Liver (tissue), 9 donors: Measurements from ENCODE around the gene KYNU. TPM values are rescaled to one million over a fixed set of nuclear protein-coding genes. Genes with fewer than 3 reads are reported as not detected.

Experiments
- DNase-seq: peaks from one replicate; pipeline ENCODE4 v3.0.0-alpha.2; 2017; ENCODE audit warnings: low spot score
- H3K27ac ChIP-seq, 2 donors: one replicate each; pipeline ENCODE4 v1.7.0; 2013; ENCODE audit warnings: inconsistent platforms in 2 of 2, low read length in 2 of 2, control low read depth in 1 of 2, low read depth in 1 of 2, mild to moderate bottlenecking in 1 of 2
- H3K27me3 ChIP-seq, 4 donors: one replicate each; pipeline versions ENCODE4 v1.6.1 to v1.7.0; 2013; ENCODE audit warnings: low read length in 3 of 4, inconsistent platforms in 1 of 4, mild to moderate bottlenecking in 1 of 4, moderate library complexity in 1 of 4; ENCODE audit not compliant: control insufficient read depth in 4 of 4, insufficient read depth in 4 of 4
- H3K36me3 ChIP-seq, 4 donors: one replicate each; pipeline versions ENCODE4 v1.6.1 to v1.7.0; 2013; ENCODE audit warnings: low read length in 3 of 4, mild to moderate bottlenecking in 3 of 4, low read depth in 1 of 4, moderate library complexity in 1 of 4; ENCODE audit not compliant: control insufficient read depth in 4 of 4, insufficient read depth in 3 of 4
- H3K4me1 ChIP-seq, 4 donors: one replicate each; pipeline versions ENCODE4 v1.6.1 to v1.7.0; 2013; ENCODE audit warnings: low read length in 3 of 4, mild to moderate bottlenecking in 3 of 4, moderate library complexity in 1 of 4; ENCODE audit not compliant: control insufficient read depth in 4 of 4, insufficient read depth in 4 of 4
- H3K4me3 ChIP-seq, 3 donors: one replicate each; pipeline versions ENCODE4 v1.6.1 to v1.7.0; 2013; ENCODE audit warnings: low read length in 3 of 3, control low read depth in 1 of 3, low read depth in 1 of 3, mild to moderate bottlenecking in 1 of 3
- H3K9ac ChIP-seq, 2 donors: one replicate each; pipeline ENCODE4 v1.7.0; 2013; ENCODE audit warnings: low read length in 2 of 2, mild to moderate bottlenecking in 2 of 2, moderate library complexity in 2 of 2, control low read depth in 1 of 2, low read depth in 1 of 2
- H3K9me3 ChIP-seq, 4 donors: one replicate each; pipeline versions ENCODE4 v1.6.1 to v1.7.0; 2013; ENCODE audit warnings: low read length in 3 of 4; ENCODE audit not compliant: control insufficient read depth in 4 of 4
- EGR1 ChIP-seq, 2 donors: IDR thresholded peaks; 2 replicates each; pipeline ENCODE4 v1.6.1; 2016 to 2018; ENCODE audit warnings: antibody characterized with exemption in 2 of 2, low read depth in 2 of 2
- FOXA1 ChIP-seq: IDR thresholded peaks from 2 replicates; pipeline ENCODE4 v1.6.1; 2016; ENCODE audit warnings: antibody characterized with exemption
- FOXA2 ChIP-seq: IDR thresholded peaks from 2 replicates; pipeline ENCODE4 v1.6.1; 2016; ENCODE audit warnings: antibody characterized with exemption
- GABPA ChIP-seq, 2 donors: IDR thresholded peaks in 1 of 2; conservative IDR thresholded peaks in 1 of 2; 2 replicates each; pipeline ENCODE4 v1.6.1; 2016; ENCODE audit warnings: antibody characterized with exemption in 2 of 2, mild to moderate bottlenecking in 1 of 2, moderate library complexity in 1 of 2
- HNF4A ChIP-seq, 2 donors: conservative IDR thresholded peaks; 2 replicates each; pipeline ENCODE4 v1.6.1; 2016; ENCODE audit warnings: antibody characterized with exemption in 2 of 2, mild to moderate bottlenecking in 2 of 2
- HNF4G ChIP-seq: IDR thresholded peaks from 2 replicates; pipeline ENCODE4 v1.6.1; 2016; ENCODE audit warnings: antibody characterized with exemption
- JUND ChIP-seq, 2 donors: IDR thresholded peaks; 2 replicates each; pipeline ENCODE4 v1.6.1; 2016; ENCODE audit warnings: antibody characterized with exemption in 2 of 2
- NR2F2 ChIP-seq: IDR thresholded peaks from 2 replicates; pipeline ENCODE4 v1.6.1; 2016; ENCODE audit warnings: antibody characterized with exemption
- RAD21 ChIP-seq, 2 donors: IDR thresholded peaks; 2 replicates each; pipeline ENCODE4 v1.6.1; 2016; ENCODE audit warnings: antibody characterized with exemption in 2 of 2, mild to moderate bottlenecking in 2 of 2
- RXRA ChIP-seq, 2 donors: IDR thresholded peaks; 2 replicates each; pipeline ENCODE4 v1.6.1; 2017 to 2018; ENCODE audit warnings: antibody characterized with exemption in 2 of 2, mild to moderate bottlenecking in 1 of 2
- SP1 ChIP-seq: IDR thresholded peaks from 2 replicates; pipeline ENCODE4 v1.6.1; 2018; ENCODE audit warnings: antibody characterized with exemption, mild to moderate bottlenecking
- TAF1 ChIP-seq: conservative IDR thresholded peaks from 2 replicates; pipeline ENCODE4 v1.6.1; 2016; ENCODE audit warnings: antibody characterized with exemption, mild to moderate bottlenecking
- YY1 ChIP-seq: IDR thresholded peaks from 2 replicates; pipeline ENCODE4 v1.6.1; 2016; ENCODE audit warnings: antibody characterized with exemption, mild to moderate bottlenecking
- WGBS: extraction: QIAGEN DNeasy Blood & Tissue Kit; methylation state at CpG from one replicate; pipeline ENCODE4 v1.1.7; 2013; 5-methylcytosine and 5-hydroxymethylcytosine counted together
- polyA plus RNA-seq, 2 donors: library from polyadenylated mRNA; stranded (reverse) in 1 of 2; unstranded in 1 of 2; fragments of 200-250 nt in 1 of 2; fragments of >200 nt in 1 of 2; fragmentation: Nextera tagmentation in 1 of 2; extraction: Ambion mirVana in 1 of 2; gene quantifications; one replicate each; pipeline versions ENCODE4 v1.2.1 to v1.2.3, GENCODE V29; 2013 to 2015
- total RNA-seq, 2 donors: library from RNA; depleted of rRNA; stranded (reverse); fragments of >200 nt; gene quantifications; one replicate each; pipeline ENCODE4 v1.2.3, GENCODE V29; 2014
- TF ChIP-seq, protein P1 (sequence below): IDR thresholded peaks from 2 replicates; pipeline ENCODE4 v1.6.1; 2016; ENCODE audit warnings: antibody characterized with exemption
- TF ChIP-seq, protein P2 (sequence below): fragments of 150-350 bp; IDR thresholded peaks from 2 replicates; pipeline ENCODE4 v1.5.1; 2017; ENCODE audit warnings: improper control_type of control experiment, low read depth, low read length; ENCODE audit not compliant: missing input control
- TF ChIP-seq, protein P3 (sequence below): IDR thresholded peaks from 2 replicates; pipeline ENCODE4 v1.6.1; 2016; ENCODE audit warnings: antibody characterized with exemption, mild to moderate bottlenecking
- TF ChIP-seq, protein P4 (sequence below): IDR thresholded peaks from 2 replicates; pipeline ENCODE4 v1.6.1; 2016; ENCODE audit warnings: antibody characterized with exemption
- TF ChIP-seq, protein P5 (sequence below): IDR thresholded peaks from 2 replicates; pipeline ENCODE4 v1.6.1; 2016; ENCODE audit warnings: antibody characterized with exemption
- donor health status: healthy.
- donor health status: healthy.
- donor health status: healthy.
- donor health status: healthy.
- donor health status: healthy.

KYNU gene
- total and polyA plus RNA-seq, 4 donors, result 24.0 to 64.3 (median 32.8) TPM

DNA sequence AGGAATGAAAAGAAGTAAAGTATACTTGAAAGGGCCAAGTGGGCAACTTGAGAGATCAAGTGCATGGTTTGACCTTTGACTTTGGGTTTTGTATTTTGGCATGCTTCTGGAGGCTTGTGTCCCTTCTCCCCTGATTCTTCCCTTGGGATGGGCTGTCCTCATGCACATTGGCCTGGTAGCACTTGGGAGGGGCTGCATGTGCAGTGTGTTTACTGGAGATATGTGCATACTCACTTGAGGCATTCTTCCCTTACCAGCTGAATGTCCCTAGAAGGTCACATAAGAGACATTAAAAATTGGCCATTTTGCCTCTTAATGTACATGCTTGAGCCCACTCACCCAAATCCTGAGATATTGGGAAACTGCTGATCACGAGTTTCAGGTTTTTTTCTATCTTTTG is 65.2 kb downstream of the KYNU start:
- peaks cover 0 to 9% (median 2%) of the 10 kb centered on the region in 4 donors for H3K36me3 ChIP-seq
- no peaks in the 10 kb centered on the region for H3K9me3 ChIP-seq
- no peaks in the 10 kb centered on the region for H3K27me3 ChIP-seq
- no peak for TF ChIP-seq NR2F2
- TF ChIP-seq HNF4G, result no peak
- TF ChIP-seq, protein P1, sequence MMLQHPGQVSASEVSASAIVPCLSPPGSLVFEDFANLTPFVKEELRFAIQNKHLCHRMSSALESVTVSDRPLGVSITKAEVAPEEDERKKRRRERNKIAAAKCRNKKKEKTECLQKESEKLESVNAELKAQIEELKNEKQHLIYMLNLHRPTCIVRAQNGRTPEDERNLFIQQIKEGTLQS, result no peak
- TF ChIP-seq RAD21 (IDR thresholded peaks at IDR 0.05), result no peak
- TF ChIP-seq, protein P2, sequence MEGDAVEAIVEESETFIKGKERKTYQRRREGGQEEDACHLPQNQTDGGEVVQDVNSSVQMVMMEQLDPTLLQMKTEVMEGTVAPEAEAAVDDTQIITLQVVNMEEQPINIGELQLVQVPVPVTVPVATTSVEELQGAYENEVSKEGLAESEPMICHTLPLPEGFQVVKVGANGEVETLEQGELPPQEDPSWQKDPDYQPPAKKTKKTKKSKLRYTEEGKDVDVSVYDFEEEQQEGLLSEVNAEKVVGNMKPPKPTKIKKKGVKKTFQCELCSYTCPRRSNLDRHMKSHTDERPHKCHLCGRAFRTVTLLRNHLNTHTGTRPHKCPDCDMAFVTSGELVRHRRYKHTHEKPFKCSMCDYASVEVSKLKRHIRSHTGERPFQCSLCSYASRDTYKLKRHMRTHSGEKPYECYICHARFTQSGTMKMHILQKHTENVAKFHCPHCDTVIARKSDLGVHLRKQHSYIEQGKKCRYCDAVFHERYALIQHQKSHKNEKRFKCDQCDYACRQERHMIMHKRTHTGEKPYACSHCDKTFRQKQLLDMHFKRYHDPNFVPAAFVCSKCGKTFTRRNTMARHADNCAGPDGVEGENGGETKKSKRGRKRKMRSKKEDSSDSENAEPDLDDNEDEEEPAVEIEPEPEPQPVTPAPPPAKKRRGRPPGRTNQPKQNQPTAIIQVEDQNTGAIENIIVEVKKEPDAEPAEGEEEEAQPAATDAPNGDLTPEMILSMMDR, result no peak
- TF ChIP-seq HNF4A (conservative IDR thresholded peaks at IDR 0.05), result no peak
- TF ChIP-seq, protein P3, sequence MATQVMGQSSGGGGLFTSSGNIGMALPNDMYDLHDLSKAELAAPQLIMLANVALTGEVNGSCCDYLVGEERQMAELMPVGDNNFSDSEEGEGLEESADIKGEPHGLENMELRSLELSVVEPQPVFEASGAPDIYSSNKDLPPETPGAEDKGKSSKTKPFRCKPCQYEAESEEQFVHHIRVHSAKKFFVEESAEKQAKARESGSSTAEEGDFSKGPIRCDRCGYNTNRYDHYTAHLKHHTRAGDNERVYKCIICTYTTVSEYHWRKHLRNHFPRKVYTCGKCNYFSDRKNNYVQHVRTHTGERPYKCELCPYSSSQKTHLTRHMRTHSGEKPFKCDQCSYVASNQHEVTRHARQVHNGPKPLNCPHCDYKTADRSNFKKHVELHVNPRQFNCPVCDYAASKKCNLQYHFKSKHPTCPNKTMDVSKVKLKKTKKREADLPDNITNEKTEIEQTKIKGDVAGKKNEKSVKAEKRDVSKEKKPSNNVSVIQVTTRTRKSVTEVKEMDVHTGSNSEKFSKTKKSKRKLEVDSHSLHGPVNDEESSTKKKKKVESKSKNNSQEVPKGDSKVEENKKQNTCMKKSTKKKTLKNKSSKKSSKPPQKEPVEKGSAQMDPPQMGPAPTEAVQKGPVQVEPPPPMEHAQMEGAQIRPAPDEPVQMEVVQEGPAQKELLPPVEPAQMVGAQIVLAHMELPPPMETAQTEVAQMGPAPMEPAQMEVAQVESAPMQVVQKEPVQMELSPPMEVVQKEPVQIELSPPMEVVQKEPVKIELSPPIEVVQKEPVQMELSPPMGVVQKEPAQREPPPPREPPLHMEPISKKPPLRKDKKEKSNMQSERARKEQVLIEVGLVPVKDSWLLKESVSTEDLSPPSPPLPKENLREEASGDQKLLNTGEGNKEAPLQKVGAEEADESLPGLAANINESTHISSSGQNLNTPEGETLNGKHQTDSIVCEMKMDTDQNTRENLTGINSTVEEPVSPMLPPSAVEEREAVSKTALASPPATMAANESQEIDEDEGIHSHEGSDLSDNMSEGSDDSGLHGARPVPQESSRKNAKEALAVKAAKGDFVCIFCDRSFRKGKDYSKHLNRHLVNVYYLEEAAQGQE, result no peak
- TF ChIP-seq, protein P4, sequence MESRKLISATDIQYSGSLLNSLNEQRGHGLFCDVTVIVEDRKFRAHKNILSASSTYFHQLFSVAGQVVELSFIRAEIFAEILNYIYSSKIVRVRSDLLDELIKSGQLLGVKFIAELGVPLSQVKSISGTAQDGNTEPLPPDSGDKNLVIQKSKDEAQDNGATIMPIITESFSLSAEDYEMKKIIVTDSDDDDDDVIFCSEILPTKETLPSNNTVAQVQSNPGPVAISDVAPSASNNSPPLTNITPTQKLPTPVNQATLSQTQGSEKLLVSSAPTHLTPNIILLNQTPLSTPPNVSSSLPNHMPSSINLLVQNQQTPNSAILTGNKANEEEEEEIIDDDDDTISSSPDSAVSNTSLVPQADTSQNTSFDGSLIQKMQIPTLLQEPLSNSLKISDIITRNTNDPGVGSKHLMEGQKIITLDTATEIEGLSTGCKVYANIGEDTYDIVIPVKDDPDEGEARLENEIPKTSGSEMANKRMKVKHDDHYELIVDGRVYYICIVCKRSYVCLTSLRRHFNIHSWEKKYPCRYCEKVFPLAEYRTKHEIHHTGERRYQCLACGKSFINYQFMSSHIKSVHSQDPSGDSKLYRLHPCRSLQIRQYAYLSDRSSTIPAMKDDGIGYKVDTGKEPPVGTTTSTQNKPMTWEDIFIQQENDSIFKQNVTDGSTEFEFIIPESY, result no peak
- no peak for TF ChIP-seq YY1
- no peak for TF ChIP-seq SP1
- no peak for TF ChIP-seq FOXA2
- TF ChIP-seq RXRA (IDR thresholded peaks at IDR 0.05), result no peak
- no peak for TF ChIP-seq TAF1
- TF ChIP-seq GABPA (IDR thresholded peaks at IDR 0.05 in 1 of 2, conservative IDR thresholded peaks at IDR 0.05 in 1 of 2), result no peak
- TF ChIP-seq JUND (IDR thresholded peaks at IDR 0.05), result no peak
- TF ChIP-seq, protein P5, sequence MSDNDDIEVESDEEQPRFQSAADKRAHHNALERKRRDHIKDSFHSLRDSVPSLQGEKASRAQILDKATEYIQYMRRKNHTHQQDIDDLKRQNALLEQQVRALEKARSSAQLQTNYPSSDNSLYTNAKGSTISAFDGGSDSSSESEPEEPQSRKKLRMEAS, result no peak
- no peak for TF ChIP-seq EGR1 (IDR thresholded peaks at IDR 0.05; ENCODE audit: low read depth in 2 of 2)
- no peak for TF ChIP-seq FOXA1
- DNase-seq, result no peak
- H3K9ac ChIP-seq, result no peak overlapping the region
- H3K27ac ChIP-seq, result no peak overlapping the region
- WGBS, result 80% methylated on average over 1 of the region's 1 CpG
- no peak overlapping the region for H3K4me3 ChIP-seq
- no peaks in the 10 kb centered on the region for H3K4me1 ChIP-seq
